HUES6 (cell line): ENCODE results near the gene ULK1.

ENCODE experiments used
- H3K27ac ChIP-seq: 2 replicates; pipeline ENCODE4 v1.7.0; 2013; ENCODE audit warnings: low read depth, mild to moderate bottlenecking, low read length, inconsistent platforms
- H3K27me3 ChIP-seq: 2 replicates; pipeline ENCODE4 v1.6.1; 2013; ENCODE audit warnings: low read length; ENCODE audit not compliant: control insufficient read depth, insufficient read depth
- H3K36me3 ChIP-seq: 2 replicates; pipeline ENCODE4 v1.6.1; 2013; ENCODE audit warnings: low read length; ENCODE audit not compliant: control insufficient read depth, insufficient read depth
- H3K4me1 ChIP-seq: 2 replicates; pipeline ENCODE4 v1.6.1; 2013; ENCODE audit warnings: low read length; ENCODE audit not compliant: control insufficient read depth, insufficient read depth
- H3K4me3 ChIP-seq: 2 replicates; pipeline ENCODE4 v1.5.1; 2013; ENCODE audit warnings: low read depth, low read length
- H3K9ac ChIP-seq: one replicate; pipeline ENCODE4 v1.6.1; 2013; ENCODE audit warnings: mild to moderate bottlenecking, low read length
- H3K9me3 ChIP-seq: 2 replicates; pipeline ENCODE4 v1.6.1; 2013; ENCODE audit warnings: low read depth, low read length; ENCODE audit not compliant: control insufficient read depth, insufficient read depth

ULK1 gene

GRCh38 chr12:131917139-131917710 lies 22.8 kb downstream of the ULK1 start:
- peaks cover 75% of the 10 kb centered on the region for H3K36me3 ChIP-seq
- H3K4me3 ChIP-seq: no peak overlapping the region

GRCh38 chr12:131917711-131918306 lies 23.4 kb downstream of the ULK1 start:
- Histone ChIP-seq H3K9me3 (no peaks in the 10 kb centered on the region), H3K4me1 (no peaks in the 10 kb centered on the region), H3K27me3 (no peaks in the 10 kb centered on the region), H3K4me3 (no peak overlapping the region), H3K36me3 (peaks cover 73% of the 10 kb centered on the region), H3K9ac (no peak overlapping the region), H3K27ac (no peak overlapping the region)

More at GRCh38 chr12:131917139-131917710, 22.8 kb downstream of the ULK1 start:
- H3K27me3 ChIP-seq: no peaks in the 10 kb centered on the region
- no peak overlapping the region for H3K9ac ChIP-seq
- no peaks in the 10 kb centered on the region for H3K4me1 ChIP-seq
- no peaks in the 10 kb centered on the region for H3K9me3 ChIP-seq
- H3K27ac ChIP-seq: no peak overlapping the region

DNA sequence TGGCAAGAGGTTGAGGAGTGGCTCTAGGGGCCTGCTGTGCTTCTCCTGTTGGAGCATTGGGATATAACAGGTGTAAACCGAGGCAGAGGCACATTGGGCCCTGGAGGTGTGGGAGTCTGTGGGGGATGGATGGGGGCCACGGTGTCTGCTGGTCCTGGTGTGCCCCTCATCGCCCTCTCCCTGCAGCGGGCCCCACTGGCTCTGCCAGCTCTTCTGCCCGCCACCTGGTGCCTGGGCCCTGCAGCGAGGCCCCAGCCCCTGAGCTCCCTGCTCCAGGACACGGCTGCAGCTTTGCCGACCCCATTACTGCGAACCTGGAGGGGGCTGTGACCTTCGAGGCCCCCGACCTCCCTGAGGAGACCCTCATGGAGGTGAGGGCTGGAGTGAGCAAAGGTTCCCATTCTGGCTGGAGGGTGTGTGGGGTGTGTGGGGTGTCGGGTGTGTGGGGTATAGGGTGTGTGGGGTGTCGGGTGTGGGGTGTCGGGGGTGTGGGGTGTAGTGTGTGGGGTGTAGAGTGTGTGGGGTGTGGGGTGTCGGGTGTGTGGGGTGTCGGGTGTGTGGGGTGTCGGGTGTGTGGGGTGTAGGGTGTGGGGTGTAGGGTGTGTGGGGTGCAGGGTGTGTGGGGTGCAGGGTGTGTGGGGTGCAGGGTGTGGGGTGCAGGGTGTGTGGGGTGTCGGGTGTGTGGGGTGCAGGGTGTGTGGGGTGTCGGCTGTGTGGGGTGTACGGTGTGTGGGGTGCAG lies 24.1 kb downstream of the ULK1 start:
- H3K36me3 ChIP-seq: peaks cover 72% of the 10 kb centered on the region
- no peaks in the 10 kb centered on the region for H3K27me3 ChIP-seq
- no peaks in the 10 kb centered on the region for H3K4me1 ChIP-seq
- H3K4me3 ChIP-seq: no peak overlapping the region
- no peak overlapping the region for H3K9ac ChIP-seq
- no peak overlapping the region for H3K27ac ChIP-seq
- no peaks in the 10 kb centered on the region for H3K9me3 ChIP-seq

DNA sequence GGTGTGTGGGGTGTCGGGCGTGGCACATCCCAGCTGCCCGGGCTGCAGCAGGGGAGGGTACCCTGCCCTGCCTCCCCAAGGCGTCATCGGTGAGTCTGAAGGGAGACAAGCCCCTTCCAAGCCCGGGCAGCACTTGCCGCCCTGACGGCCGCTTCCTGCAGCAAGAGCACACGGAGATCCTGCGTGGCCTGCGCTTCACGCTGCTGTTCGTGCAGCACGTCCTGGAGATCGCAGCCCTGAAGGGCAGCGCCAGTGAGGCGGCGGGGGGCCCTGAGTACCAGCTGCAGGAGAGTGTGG lies 24.6 kb downstream of the ULK1 start:
- H3K9ac ChIP-seq: no peak overlapping the region
- no peak overlapping the region for H3K27ac ChIP-seq
- H3K9me3 ChIP-seq: no peaks in the 10 kb centered on the region
- no peaks in the 10 kb centered on the region for H3K4me1 ChIP-seq
- H3K36me3 ChIP-seq: peaks cover 68% of the 10 kb centered on the region
- H3K27me3 ChIP-seq: no peaks in the 10 kb centered on the region
- no peak overlapping the region for H3K4me3 ChIP-seq

- Histone ChIP-seq H3K27ac (no peak overlapping the region), H3K9ac (no peak overlapping the region), H3K9me3 (no peaks in the 10 kb centered on the region), H3K4me3 (no peak overlapping the region), H3K36me3 (peaks cover 62% of the 10 kb centered on the region), H3K27me3 (no peaks in the 10 kb centered on the region), H3K4me1 (no peaks in the 10 kb centered on the region)
Observed at GRCh38 chr12:131919366-131920156, 25.1 kb downstream of the ULK1 start.

DNA sequence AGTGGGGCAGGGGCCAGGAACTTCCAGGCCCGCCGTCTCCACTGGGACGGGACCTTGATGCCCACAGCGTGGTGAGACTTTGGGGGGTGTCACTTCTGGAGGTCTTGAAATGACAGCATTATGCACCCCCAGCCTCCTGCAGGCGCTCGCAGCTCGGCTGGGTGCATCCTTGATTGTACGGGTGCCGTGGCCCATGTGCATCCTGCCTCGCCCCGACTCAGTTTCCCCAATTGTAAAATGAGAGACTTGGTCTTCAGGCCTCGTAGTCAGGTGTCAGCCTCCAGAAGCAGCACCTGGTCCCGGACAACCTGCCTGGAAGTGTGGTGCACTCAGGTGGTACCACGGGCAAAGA lies 25.7 kb downstream of the ULK1 start:
- no peak overlapping the region for H3K4me3 ChIP-seq
- peaks cover 56% of the 10 kb centered on the region for H3K36me3 ChIP-seq
- no peak overlapping the region for H3K9ac ChIP-seq
- H3K27me3 ChIP-seq: no peaks in the 10 kb centered on the region
- no peaks in the 10 kb centered on the region for H3K9me3 ChIP-seq
- no peak overlapping the region for H3K27ac ChIP-seq
- H3K4me1 ChIP-seq: no peaks in the 10 kb centered on the region

DNA sequence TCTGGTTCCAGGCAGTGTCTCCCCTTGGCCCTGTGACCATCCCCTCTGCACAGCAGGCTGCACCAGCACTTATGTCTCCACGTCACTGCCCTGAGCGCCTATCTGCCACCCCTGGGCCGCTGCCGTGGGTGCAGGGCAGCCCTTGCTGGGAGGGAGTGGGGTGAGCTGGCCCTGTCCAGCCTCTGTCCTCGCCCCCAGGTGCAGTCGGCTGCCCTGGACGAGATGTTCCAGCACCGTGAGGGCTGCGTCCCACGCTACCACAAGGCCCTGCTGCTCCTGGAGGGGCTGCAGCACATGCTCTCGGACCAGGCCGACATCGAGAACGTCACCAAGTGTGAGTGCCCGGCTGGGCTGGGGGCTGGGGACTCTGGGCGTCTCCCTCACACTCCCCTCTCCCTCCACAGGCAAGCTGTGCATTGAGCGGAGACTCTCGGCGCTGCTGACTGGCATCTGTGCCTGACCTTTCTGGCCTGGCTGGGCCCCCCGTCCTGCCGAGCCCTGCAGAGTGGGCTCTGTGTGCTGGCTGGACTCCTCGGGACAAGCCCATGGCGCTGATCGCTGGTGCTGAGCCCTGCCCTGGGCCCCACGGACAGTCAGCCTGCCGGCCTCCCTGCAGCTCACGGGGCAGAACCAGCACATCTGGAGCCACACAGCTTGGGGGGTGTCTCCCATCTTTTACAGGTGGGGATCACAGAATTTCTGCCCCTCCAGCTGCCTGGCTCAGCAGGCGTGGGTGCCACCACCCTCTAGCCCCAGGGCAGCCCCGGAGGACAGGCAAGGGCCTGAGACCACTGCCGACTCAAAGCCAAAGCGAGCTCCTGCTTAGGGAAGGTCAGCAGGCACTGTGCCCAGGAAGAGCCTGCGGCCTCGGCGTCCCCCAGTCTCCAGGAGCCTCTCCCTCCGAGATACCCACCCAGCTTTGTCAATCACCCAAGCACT lies 26.7 kb downstream of the ULK1 start:
- Histone ChIP-seq H3K36me3 (peaks cover 46% of the 10 kb centered on the region), H3K27me3 (no peaks in the 10 kb centered on the region), H3K9me3 (no peaks in the 10 kb centered on the region), H3K4me3 (no peak overlapping the region), H3K9ac (peak overlapping the region; percentile 12), H3K27ac (no peak overlapping the region), H3K4me1 (no peaks in the 10 kb centered on the region)

- H3K4me3 ChIP-seq: no peak overlapping the region
- H3K9me3 ChIP-seq: peaks cover 3% of the 10 kb centered on the region
- H3K27ac ChIP-seq: no peak overlapping the region
- H3K36me3 ChIP-seq: peaks cover 40% of the 10 kb centered on the region
- H3K4me1 ChIP-seq: no peaks in the 10 kb centered on the region
- H3K27me3 ChIP-seq: no peaks in the 10 kb centered on the region
- no peak overlapping the region for H3K9ac ChIP-seq
Observed at GRCh38 chr12:131921866-131922769, 27.7 kb downstream of the ULK1 start.

DNA sequence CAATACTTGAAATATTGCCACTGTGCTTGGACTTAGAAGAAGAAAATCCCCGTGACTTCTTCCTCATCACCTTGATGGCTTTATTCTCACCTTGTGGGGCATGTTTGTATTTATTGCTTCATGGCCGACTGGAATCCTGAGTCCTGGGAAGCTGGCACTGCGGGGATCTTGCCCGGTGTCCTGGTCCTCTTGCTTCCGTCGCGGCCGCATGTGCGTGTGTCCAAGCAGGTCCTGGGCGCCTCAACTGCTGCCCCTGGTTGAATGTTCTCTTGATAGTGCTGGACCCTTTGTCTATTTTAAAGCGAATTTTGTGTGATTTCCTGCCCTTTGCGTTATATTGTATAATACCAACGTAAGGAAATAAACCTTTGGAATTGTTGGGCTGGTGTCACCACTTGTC lies 28.4 kb downstream of the ULK1 start:
- Histone ChIP-seq H3K4me1 (no peaks in the 10 kb centered on the region), H3K27me3 (no peaks in the 10 kb centered on the region), H3K9me3 (peaks cover 9% of the 10 kb centered on the region), H3K9ac (no peak overlapping the region), H3K4me3 (no peak overlapping the region), H3K36me3 (peaks cover 40% of the 10 kb centered on the region), H3K27ac (no peak overlapping the region)

- Histone ChIP-seq H3K27me3 (no peaks in the 10 kb centered on the region), H3K27ac (no peak overlapping the region), H3K36me3 (peaks cover 40% of the 10 kb centered on the region), H3K9me3 (peaks cover 9% of the 10 kb centered on the region), H3K4me3 (no peak overlapping the region), H3K9ac (no peak overlapping the region), H3K4me1 (no peaks in the 10 kb centered on the region)
Observed at GRCh38 chr12:131923260-131923659, 28.8 kb downstream of the ULK1 start.
